SK-N-SH treated with all-trans-retinoic acid at 6 μM for 48 hours (cell line): Measurements from ENCODE around the gene ZDHHC17.

Experiments used
- ARNTL ChIP-seq: fragments of 450-650 bp; formaldehyde crosslinking; IDR thresholded peaks from 2 replicates; pipeline ENCODE4 v1.5.0; 2020; ENCODE audit warnings: low read depth, mild to moderate bottlenecking, moderate library complexity, borderline replicate concordance
- CSDC2 ChIP-seq: fragments of 250-450 bp; sonication (Bioruptor Pico); IDR thresholded peaks from 2 replicates; pipeline ENCODE4 v1.5.0; 2020; ENCODE audit warnings: mild to moderate bottlenecking, moderate library complexity
- GLIS3 ChIP-seq: fragments of 250-450 bp; sonication (Bioruptor Pico); IDR thresholded peaks from 2 replicates; pipeline ENCODE4 v1.5.0; 2020; ENCODE audit warnings: mild to moderate bottlenecking, moderate library complexity
- RARB ChIP-seq: fragments of 250-450 bp; sonication (Bioruptor Pico); IDR thresholded peaks from 2 replicates; pipeline ENCODE4 v1.8.0; 2021; ENCODE audit warnings: mild to moderate bottlenecking, moderate library complexity
- SNAI2 ChIP-seq: fragments of 250-450 bp; sonication (Bioruptor Pico); IDR thresholded peaks from 2 replicates; pipeline ENCODE4 v1.5.0; 2020; ENCODE audit warnings: mild to moderate bottlenecking, moderate library complexity
- TCF4 ChIP-seq: fragments of 250-450 bp; sonication (Bioruptor Pico); IDR thresholded peaks from 2 replicates; pipeline ENCODE4 v1.8.0; 2021; ENCODE audit warnings: mild to moderate bottlenecking, moderate library complexity, borderline replicate concordance
- ZFP3 ChIP-seq: fragments of 250-450 bp; sonication (Bioruptor Pico); IDR thresholded peaks from 2 replicates; pipeline ENCODE4 v1.5.0; 2020; ENCODE audit warnings: mild to moderate bottlenecking, moderate library complexity
- ZNF8 ChIP-seq: fragments of 450-650 bp; formaldehyde crosslinking; IDR thresholded peaks from 2 replicates; pipeline ENCODE4 v1.5.0; 2020; ENCODE audit warnings: mild to moderate bottlenecking, moderate library complexity
- TF ChIP-seq, protein P1 (sequence below): fragments of 250-450 bp; sonication (Bioruptor Pico); IDR thresholded peaks from 2 replicates; pipeline ENCODE4 v1.8.0; 2020; ENCODE audit warnings: mild to moderate bottlenecking, moderate library complexity, borderline replicate concordance

DNA sequence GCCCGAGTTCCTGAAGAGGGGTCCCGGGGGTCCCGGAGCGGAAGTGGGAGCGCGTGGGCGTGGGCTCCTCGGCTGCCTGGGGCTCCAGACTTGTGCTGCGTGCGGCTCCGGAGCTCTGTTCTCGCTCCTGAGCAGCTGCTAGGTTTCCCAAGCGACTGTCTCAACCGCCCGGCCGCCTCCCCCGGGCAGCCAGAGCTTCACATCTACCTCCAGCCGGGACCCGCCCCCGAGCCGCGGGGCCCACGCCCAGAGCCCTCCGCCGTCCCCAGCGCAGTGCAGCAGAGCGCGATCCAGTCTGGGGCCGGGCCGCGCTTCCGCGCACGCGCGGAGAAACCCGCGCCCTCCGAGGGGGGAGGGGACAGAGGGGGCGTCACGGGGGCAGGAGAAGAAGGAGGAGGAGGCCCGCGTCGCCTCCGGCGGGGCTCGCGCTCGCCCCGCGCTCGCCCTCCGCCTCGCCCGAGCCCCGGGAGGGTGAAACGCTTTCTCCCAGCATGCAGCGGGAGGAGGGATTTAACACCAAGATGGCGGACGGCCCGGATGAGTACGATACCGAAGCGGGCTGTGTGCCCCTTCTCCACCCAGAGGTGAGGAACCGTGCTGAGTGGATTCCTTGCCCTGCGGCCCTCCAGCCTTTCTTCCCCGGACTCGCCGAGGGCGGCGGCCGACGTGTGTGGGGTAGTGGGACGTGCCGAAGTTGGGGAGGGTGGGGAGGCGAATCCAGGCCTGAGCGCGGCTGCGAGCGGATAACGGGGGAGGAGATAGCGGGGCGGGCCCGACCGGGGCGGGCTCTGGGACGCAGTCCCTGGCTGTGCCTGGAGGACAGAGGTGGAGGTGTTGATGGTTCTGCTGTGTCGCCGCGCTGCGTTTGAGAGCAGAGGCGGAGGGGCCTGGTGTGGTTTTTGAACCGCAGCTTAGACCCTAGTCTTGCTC lies at the start of gene ZDHHC17:
- no peak for TF ChIP-seq RARB (CRISPR knock-in tag)
- no peak for TF ChIP-seq SNAI2
- TF ChIP-seq ARNTL: no peak
- TF ChIP-seq ZFP3 (CRISPR knock-in tag): no peak
- TF ChIP-seq, protein P1, sequence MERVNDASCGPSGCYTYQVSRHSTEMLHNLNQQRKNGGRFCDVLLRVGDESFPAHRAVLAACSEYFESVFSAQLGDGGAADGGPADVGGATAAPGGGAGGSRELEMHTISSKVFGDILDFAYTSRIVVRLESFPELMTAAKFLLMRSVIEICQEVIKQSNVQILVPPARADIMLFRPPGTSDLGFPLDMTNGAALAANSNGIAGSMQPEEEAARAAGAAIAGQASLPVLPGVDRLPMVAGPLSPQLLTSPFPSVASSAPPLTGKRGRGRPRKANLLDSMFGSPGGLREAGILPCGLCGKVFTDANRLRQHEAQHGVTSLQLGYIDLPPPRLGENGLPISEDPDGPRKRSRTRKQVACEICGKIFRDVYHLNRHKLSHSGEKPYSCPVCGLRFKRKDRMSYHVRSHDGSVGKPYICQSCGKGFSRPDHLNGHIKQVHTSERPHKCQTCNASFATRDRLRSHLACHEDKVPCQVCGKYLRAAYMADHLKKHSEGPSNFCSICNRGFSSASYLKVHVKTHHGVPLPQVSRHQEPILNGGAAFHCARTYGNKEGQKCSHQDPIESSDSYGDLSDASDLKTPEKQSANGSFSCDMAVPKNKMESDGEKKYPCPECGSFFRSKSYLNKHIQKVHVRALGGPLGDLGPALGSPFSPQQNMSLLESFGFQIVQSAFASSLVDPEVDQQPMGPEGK (CRISPR knock-in tag): no peak
- TF ChIP-seq CSDC2: no peak
- TF ChIP-seq ZNF8 (CRISPR knock-in tag): no peak
- no peak for TF ChIP-seq TCF4 (CRISPR knock-in tag)
- no peak for TF ChIP-seq GLIS3 (CRISPR knock-in tag)
